Inferior parietal cortex (tissue), 1 donor: ENCODE measurements around the gene ZFAND2B.

Experiments used
- DNase-seq: peaks from one replicate; pipeline ENCODE4 v3.0.0-alpha.2; 2016; ENCODE audit errors: extremely low spot score

Gene ZFAND2B

GRCh38 chr2:219220652-219221402, 14.2 kb downstream of the ZFAND2B start:
- DNase-seq, result no peak

GRCh38 chr2:219221957-219222518, 15.5 kb downstream of the ZFAND2B start:
- DNase-seq, result no peak

GRCh38 chr2:219223831-219224610, 17.4 kb downstream of the ZFAND2B start:
- no peak for DNase-seq

- no peak for DNase-seq
Observed at GRCh38 chr2:219225350-219225749, 18.8 kb downstream of the ZFAND2B start.

GRCh38 chr2:219228041-219228910, 21.7 kb downstream of the ZFAND2B start:
- no peak for DNase-seq

GRCh38 chr2:219228911-219229304, 22.3 kb downstream of the ZFAND2B start:
- no peak for DNase-seq

GRCh38 chr2:219229305-219230058, 22.9 kb downstream of the ZFAND2B start, which contains the start of the genes ANKZF1 and ATG9A:
Gene ANKZF1, plus strand, starts transcription at chr2:219229806. Its CDS starts 452 bp downstream, at chr2:219230258.
Gene ATG9A, minus strand, starts transcription at chr2:219229636. Its CDS starts 1,612 bp downstream, at chr2:219228024.
- DNase-seq, result peak; percentile 98

GRCh38 chr2:219230059-219230540, 23.5 kb downstream of the ZFAND2B start:
- DNase-seq, result peak; percentile 9

- DNase-seq, result no peak
Observed at GRCh38 chr2:219234331-219234730, 27.7 kb downstream of the ZFAND2B start.

GRCh38 chr2:219243291-219243761, 36.7 kb downstream of the ZFAND2B start:
- no peak for DNase-seq

GRCh38 chr2:219244789-219245147, 38.2 kb downstream of the ZFAND2B start:
- no peak for DNase-seq

- DNase-seq, result peak; percentile 95
Observed at GRCh38 chr2:219245148-219245898, 38.7 kb downstream of the ZFAND2B start, which contains the start of the genes GLB1L and STK16. Gene GLB1L, minus strand, starts transcription at chr2:219245444. Its CDS starts 1,871 bp downstream, at chr2:219243573. Gene STK16, plus strand, starts transcription at chr2:219245479. Its CDS starts 521 bp downstream, at chr2:219246000.

GRCh38 chr2:219245899-219246230, 39.3 kb downstream of the ZFAND2B start:
- no peak for DNase-seq

GRCh38 chr2:219246559-219246958, 40.0 kb downstream of the ZFAND2B start:
- DNase-seq, result no peak

- DNase-seq, result no peak
Observed at GRCh38 chr2:219247678-219248642, 41.4 kb downstream of the ZFAND2B start.

- no peak for DNase-seq
Observed at GRCh38 chr2:219248845-219249202, 42.2 kb downstream of the ZFAND2B start.

- peak; percentile 45 for DNase-seq
Observed at GRCh38 chr2:219249203-219249980, 42.8 kb downstream of the ZFAND2B start.
